ENCODE data around the gene PDK4. TPM values are rescaled to one million over a fixed set of nuclear protein-coding genes. Genes with fewer than 3 reads are reported as not detected.

The PDK4 gene
- total and polyA plus RNA-seq, 10 of the 15 experiments (the other 5 are each of a cell fraction or from before 2014, with no cell fraction given), result 0.03 to 0.46 TPM; not detected in 8

DNA sequence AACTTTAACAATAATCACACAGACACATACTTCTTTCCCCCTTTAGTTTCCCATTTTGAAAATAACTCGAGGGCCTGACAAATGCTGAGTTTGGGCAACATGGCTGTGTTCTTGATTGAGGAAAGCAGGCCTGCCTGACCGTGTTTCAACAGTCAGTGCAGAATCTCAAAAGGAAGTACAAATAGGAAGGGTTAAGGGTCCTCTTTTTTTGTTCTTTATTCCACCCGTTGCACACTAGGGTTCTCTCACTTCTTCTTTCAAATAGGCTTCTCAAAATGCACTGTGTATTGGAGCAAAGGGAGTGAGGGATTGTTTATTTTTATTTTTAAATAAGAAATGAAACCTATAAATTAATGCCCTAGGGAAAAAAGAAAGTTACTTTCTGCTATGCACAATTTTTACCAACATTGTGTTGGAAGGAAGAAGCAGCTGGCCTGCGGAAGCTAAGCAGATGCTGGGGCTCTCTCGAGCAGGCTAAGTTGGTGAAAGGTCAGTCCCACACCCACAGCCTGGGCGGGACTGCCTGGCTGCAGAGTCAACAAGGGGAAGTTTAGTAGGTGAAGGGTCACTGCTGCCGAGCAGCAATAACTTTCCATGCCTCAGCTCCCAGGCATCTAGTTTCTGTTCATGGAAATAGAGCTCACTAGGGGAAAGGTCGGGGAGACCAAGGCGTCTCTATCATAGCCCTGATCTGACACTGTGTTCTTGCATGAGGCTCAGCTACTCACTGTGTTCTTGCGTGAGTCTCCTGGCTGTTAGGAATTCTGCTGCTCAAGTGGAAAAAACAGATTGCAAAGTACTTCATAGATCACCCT lies 12.2 kb upstream of the PDK4 start:
- ChIA-PET CTCF (interaction anchor here (0.6 to 2.2 kb wide), 7 partner anchors 10 to 357 kb away, joined by 3 to 9 read pairs (median 4); no protein-coding TSS in a partner anchor), SMC1A (ENCODE audit: uncharacterized antibody, unreplicated experiment) (interaction anchor here (0.6 to 2.8 kb wide), 10 partner anchors 14 to 176 kb away, joined by 3 to 8 read pairs (median 4); no protein-coding TSS in a partner anchor), POLR2A (interaction anchor here (0.5 to 1.5 kb wide), 5 partner anchors 38 to 309 kb away, joined by 3 to 6 read pairs (median 3); no protein-coding TSS in a partner anchor), RAD21 (ENCODE audit: unreplicated experiment) (interaction anchor here (0.7 to 1.1 kb wide), 5 partner anchors 69 to 1159 kb away, joined by 3 read pairs; no protein-coding TSS in a partner anchor)
- Histone ChIP-seq H3K9me3 (replicated peaks; ENCODE audit: control insufficient read depth, insufficient read depth, low read length) (no peaks in the 10 kb centered on the region; the same call in 2 of the 3 replicates), H3K36me3 (ENCODE audit: control insufficient read depth in 2 of 2, insufficient read depth in 2 of 2, low read length in 1 of 2) (no peaks in the 10 kb centered on the region), H3K27ac (ENCODE audit: control insufficient read depth, insufficient read depth) (peak overlapping the region; percentile 26; the same call in 1 of the 2 replicates), H3K4me1 (ENCODE audit: control insufficient read depth, insufficient read depth, low read length) (peaks cover 7% of the 10 kb centered on the region), H3K27me3 (replicated peaks in 1 of 2; ENCODE audit: control insufficient read depth in 2 of 2, insufficient read depth in 2 of 2, low read length in 1 of 2) (no peaks in the 10 kb centered on the region), H3K4me2 (ENCODE audit: control insufficient read depth, insufficient read depth) (peak overlapping the region; percentile 86), H4K20me1 (ENCODE audit: control insufficient read depth, insufficient read depth) (no peaks in the 10 kb centered on the region), H3K9ac (ENCODE audit: control insufficient read depth, insufficient read depth, low read length) (no peak overlapping the region), H3K79me2 (ENCODE audit: control insufficient read depth, insufficient read depth, low read length) (no peaks in the 10 kb centered on the region), H3K4me3 (no peak overlapping the region), H2AFZ (ENCODE audit: control insufficient read depth, low read depth, low read length) (peak overlapping the region; percentile 11)
- FAIRE-seq, result peak; percentile 62
- DNase-seq (ENCODE audit: low read depth, low spot score), result peak; percentile 47
- WGBS (ENCODE audit: insufficient coverage, insufficient replicate concordance, low lambda C conversion rate, missing lambda C conversion rate), result 6% methylated on average over 10 of the region's 10 CpGs
- peak; percentile 94 for ATAC-seq
- intact Hi-C loops (cut with micrococcal nuclease; ENCODE audit: unreplicated experiment), result no loop called here
- no TSS peak for BruUV-seq (replicated peaks)
- in situ Hi-C loops (cut with MboI), result no loop called here
- TF ChIP-seq ZNF384 (IDR thresholded peaks at IDR 0.05; ENCODE audit: borderline replicate concordance, low read depth, low read length) (no peak; the same call in 1 of the 2 replicates), SREBF1 (IDR thresholded peaks at IDR 0.05; ENCODE audit: low read length) (no peak), HCFC1 (IDR thresholded peaks at IDR 0.05; ENCODE audit: low read length) (no peak), IKZF2 (IDR thresholded peaks at IDR 0.05) (peak; percentile 63 to 65; a peak in 2 of 4 replicates), POLR2AphosphoS5 (IDR thresholded peaks at IDR 0.05; ENCODE audit: low read length) (no peak), YY1 (IDR thresholded peaks at IDR 0.05; ENCODE audit: low read depth, low read length) (no peak), MEF2B (IDR thresholded peaks at IDR 0.05; ENCODE audit: partially characterized antibody, poor library complexity, severe bottlenecking) (peak; percentile 77), NR2F1 (conservative IDR thresholded peaks at IDR 0.05) (peak; percentile 95), ZNF217 (IDR thresholded peaks at IDR 0.05) (0 out of 2 replicates have a peak, but pooled peaks have one; percentile 20), LARP7 (IDR thresholded peaks at IDR 0.05) (no peak), ZNF274 (IDR thresholded peaks at IDR 0.05; ENCODE audit: insufficient read depth, insufficient read length) (no peak), SPI1 (IDR thresholded peaks at IDR 0.05; ENCODE audit: borderline replicate concordance, insufficient read depth, low read depth, low read length) (peak; percentile 59; the same call in 1 of the 2 replicates), NRF1 (conservative IDR thresholded peaks at IDR 0.05; ENCODE audit: low read depth, low read length) (no peak), RAD21 (IDR thresholded peaks at IDR 0.05; ENCODE audit: insufficient read depth, low read depth, low read length) (no peak)
- TF ChIP-seq, protein P1, sequence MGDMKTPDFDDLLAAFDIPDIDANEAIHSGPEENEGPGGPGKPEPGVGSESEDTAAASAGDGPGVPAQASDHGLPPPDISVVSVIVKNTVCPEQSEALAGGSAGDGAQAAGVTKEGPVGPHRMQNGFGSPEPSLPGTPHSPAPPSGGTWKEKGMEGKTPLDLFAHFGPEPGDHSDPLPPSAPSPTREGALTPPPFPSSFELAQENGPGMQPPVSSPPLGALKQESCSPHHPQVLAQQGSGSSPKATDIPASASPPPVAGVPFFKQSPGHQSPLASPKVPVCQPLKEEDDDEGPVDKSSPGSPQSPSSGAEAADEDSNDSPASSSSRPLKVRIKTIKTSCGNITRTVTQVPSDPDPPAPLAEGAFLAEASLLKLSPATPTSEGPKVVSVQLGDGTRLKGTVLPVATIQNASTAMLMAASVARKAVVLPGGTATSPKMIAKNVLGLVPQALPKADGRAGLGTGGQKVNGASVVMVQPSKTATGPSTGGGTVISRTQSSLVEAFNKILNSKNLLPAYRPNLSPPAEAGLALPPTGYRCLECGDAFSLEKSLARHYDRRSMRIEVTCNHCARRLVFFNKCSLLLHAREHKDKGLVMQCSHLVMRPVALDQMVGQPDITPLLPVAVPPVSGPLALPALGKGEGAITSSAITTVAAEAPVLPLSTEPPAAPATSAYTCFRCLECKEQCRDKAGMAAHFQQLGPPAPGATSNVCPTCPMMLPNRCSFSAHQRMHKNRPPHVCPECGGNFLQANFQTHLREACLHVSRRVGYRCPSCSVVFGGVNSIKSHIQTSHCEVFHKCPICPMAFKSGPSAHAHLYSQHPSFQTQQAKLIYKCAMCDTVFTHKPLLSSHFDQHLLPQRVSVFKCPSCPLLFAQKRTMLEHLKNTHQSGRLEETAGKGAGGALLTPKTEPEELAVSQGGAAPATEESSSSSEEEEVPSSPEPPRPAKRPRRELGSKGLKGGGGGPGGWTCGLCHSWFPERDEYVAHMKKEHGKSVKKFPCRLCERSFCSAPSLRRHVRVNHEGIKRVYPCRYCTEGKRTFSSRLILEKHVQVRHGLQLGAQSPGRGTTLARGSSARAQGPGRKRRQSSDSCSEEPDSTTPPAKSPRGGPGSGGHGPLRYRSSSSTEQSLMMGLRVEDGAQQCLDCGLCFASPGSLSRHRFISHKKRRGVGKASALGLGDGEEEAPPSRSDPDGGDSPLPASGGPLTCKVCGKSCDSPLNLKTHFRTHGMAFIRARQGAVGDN (IDR thresholded peaks at IDR 0.05), result peak; percentile 42; the same call in 1 of the 2 replicates
- TF ChIP-seq, protein P2, sequence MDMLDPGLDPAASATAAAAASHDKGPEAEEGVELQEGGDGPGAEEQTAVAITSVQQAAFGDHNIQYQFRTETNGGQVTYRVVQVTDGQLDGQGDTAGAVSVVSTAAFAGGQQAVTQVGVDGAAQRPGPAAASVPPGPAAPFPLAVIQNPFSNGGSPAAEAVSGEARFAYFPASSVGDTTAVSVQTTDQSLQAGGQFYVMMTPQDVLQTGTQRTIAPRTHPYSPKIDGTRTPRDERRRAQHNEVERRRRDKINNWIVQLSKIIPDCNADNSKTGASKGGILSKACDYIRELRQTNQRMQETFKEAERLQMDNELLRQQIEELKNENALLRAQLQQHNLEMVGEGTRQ (IDR thresholded peaks at IDR 0.05; ENCODE audit: borderline replicate concordance, low read depth, low read length), result no peak

Data from GM12878 (cell line).